Heart right ventricle (tissue), 16 donors: Measurements from ENCODE around the gene ARHGEF12. TPM values are rescaled to one million over a fixed set of nuclear protein-coding genes. Genes with fewer than 3 reads are reported as not detected.

Source experiments
- ATAC-seq, 8 donors: fragments of 200-7000 bp; cut with Tn5 transposase; one replicate each; pipeline ENCODE4 v1.9.1; 2020; ENCODE audit warnings: mild to moderate bottlenecking in 8 of 8, moderate library complexity in 8 of 8, moderate number of reproducible peaks in 1 of 8
- DNase-seq, 2 donors: peaks; one replicate each; pipeline ENCODE4 v3.0.0-alpha.2; 2020
- H3K27ac ChIP-seq, 10 donors: fragments of 200-600 bp; sonication (generic) in 2 of 10; one replicate each; pipeline versions ENCODE4 v1.5.0 to v1.8.0; 2020 to 2022; ENCODE audit warnings: mild to moderate bottlenecking in 3 of 10
- H3K27me3 ChIP-seq, 7 donors: fragments of 200-600 bp; one replicate each; pipeline ENCODE4 v1.8.0; 2021 to 2022; ENCODE audit warnings: mild to moderate bottlenecking in 2 of 7
- H3K36me3 ChIP-seq, 9 donors: fragments of 200-600 bp; sonication (generic) in 1 of 9; one replicate each; pipeline versions ENCODE4 v1.5.0 to v1.8.0; 2020 to 2022; ENCODE audit warnings: mild to moderate bottlenecking in 2 of 9
- H3K4me1 ChIP-seq, 9 donors: fragments of 200-600 bp; sonication (generic) in 1 of 9; one replicate each; pipeline versions ENCODE4 v1.5.0 to v1.8.0; 2020 to 2022; ENCODE audit warnings: mild to moderate bottlenecking in 4 of 9
- H3K4me3 ChIP-seq, 10 donors: fragments of 200-600 bp; sonication (generic) in 2 of 10; one replicate each; pipeline versions ENCODE4 v1.5.0 to v1.8.0; 2020 to 2022; ENCODE audit warnings: mild to moderate bottlenecking in 7 of 10, moderate library complexity in 2 of 10
- H3K9me3 ChIP-seq, 11 donors: fragments of 200-600 bp in 10 of 11; sonication (generic) in 2 of 11; one replicate each; pipeline versions ENCODE4 v1.5.0 to v1.8.0; 2013 to 2022; ENCODE audit warnings: mild to moderate bottlenecking in 2 of 11, control low read depth in 1 of 11, moderate library complexity in 1 of 11
- WGBS, 2 donors: extraction: QIAGEN DNeasy Blood & Tissue Kit; methylation state at CpG; one replicate each; pipeline ENCODE4 v1.1.7; 2013; ENCODE audit warnings: inconsistent platforms in 1 of 2; 5-methylcytosine and 5-hydroxymethylcytosine counted together
- intact Hi-C, 10 donors: fragments of 100-400 bp; cut with DNase I; formaldehyde crosslinking; loops; one replicate each; pipeline versions ENCODE4 v1.11.1 to v1.14.2; 2022
- polyA plus RNA-seq, 2 donors: library from polyadenylated mRNA; stranded (reverse); fragments of 200-250 nt; gene quantifications; one replicate each; pipeline ENCODE4 v1.2.3, GENCODE V29; 2013
- total RNA-seq, 10 donors: library from RNA; stranded (reverse); fragmentation: NEBNext Ultra II Directional in 3 of 10; extraction: Animal tissue kit (Norgen Biotek cat#: 25700) in 3 of 10; gene quantifications; one replicate each; pipeline versions ENCODE4 v1.2.1 to v1.2.4, GENCODE V29; 2021 to 2023
- TF ChIP-seq, protein P1 (sequence below), 9 donors: fragments of 200-600 bp; sonication (generic) in 2 of 9; IDR thresholded peaks; one replicate each; pipeline versions ENCODE4 v1.5.0 to v1.8.0; 2021 to 2022; ENCODE audit warnings: antibody characterized with exemption in 9 of 9, mild to moderate bottlenecking in 5 of 9, moderate library complexity in 1 of 9
- donor health status: Arrhythmogenic right ventricular cardiomyopathy.
- donor health status: ischemic (EF 13 %, LVEDD 7.1; RV severe dilation, severe dysfunction).
- donor health status: healthy with polysubstance abuse.
- donor health status: DM: no; HTN: yes; CAD: no.
- donor health status: DM: no; HTN: no; CAD: no.
- donor health status: ischemic (EF 25% LVEDD 6.9; RV normal size, moderate dysfunction).
- donor health status: ischemic (EF 25% LVEDD 5.7; RV mildly dilated, moderate dysfunction).
- donor health status: healthy.
- donor health status: DM: yes; HTN: yes; CAD: no.
- donor health status: Ischemic cardiomyopathy.
- donor health status: ischemic (EF 35%, LVEDD 5.7; RV mildly dilated, moderate dysfunction).
- donor health status: nonischemic (EF 11% LVEDD 7.7; RV severe dilation, severe dysfunction).
- donor health status: DM: yes; HTN: yes; CAD: no.
- donor health status: PGD.
- donor health status: ischemic (EF 29% LVEDD 5.4; RV normal size, mild dysfunction).
- donor health status: nonischemic (EF 23%, LVEDD 6.1; RV moderate dilation, normal function).

Gene ARHGEF12
- total and polyA plus RNA-seq, 12 donors: 20.0 to 155 (median 110) TPM

GRCh38 chr11:120536797-120537169, 200.6 kb downstream of the ARHGEF12 start:
- DNase-seq: no peak

DNA sequence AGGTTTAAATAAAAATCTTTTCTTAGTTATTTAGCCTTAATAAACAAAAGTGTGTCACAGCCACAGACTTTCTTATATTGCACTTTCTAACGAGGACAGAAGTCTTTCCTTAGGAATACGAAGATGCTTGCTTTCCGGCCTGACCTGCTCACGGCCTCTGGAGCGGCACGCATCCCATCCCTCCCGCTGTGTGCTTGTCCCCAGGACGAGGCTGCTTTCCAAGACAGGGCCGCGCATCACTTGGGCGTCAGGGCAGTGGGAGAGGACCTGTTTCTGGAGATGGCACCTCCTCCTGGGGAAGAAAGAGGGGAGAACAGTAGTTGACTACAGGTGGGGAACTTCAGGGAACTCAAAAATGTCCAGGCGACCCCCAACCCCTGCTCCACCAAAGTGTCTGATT, 201.8 kb downstream of the ARHGEF12 start:
- DNase-seq (no peak), ATAC-seq (no peak)
- H3K27me3 ChIP-seq: peaks cover 0 to 3% (median 0%) of the 10 kb centered on the region in 7 donors
- no peak overlapping the region for H3K27ac ChIP-seq
- H3K4me1 ChIP-seq: peaks cover 0 to 10% (median 0%) of the 10 kb centered on the region in 9 donors
- H3K36me3 ChIP-seq: no peaks in the 10 kb centered on the region
- intact Hi-C loops: no loop called here
- TF ChIP-seq, protein P1, sequence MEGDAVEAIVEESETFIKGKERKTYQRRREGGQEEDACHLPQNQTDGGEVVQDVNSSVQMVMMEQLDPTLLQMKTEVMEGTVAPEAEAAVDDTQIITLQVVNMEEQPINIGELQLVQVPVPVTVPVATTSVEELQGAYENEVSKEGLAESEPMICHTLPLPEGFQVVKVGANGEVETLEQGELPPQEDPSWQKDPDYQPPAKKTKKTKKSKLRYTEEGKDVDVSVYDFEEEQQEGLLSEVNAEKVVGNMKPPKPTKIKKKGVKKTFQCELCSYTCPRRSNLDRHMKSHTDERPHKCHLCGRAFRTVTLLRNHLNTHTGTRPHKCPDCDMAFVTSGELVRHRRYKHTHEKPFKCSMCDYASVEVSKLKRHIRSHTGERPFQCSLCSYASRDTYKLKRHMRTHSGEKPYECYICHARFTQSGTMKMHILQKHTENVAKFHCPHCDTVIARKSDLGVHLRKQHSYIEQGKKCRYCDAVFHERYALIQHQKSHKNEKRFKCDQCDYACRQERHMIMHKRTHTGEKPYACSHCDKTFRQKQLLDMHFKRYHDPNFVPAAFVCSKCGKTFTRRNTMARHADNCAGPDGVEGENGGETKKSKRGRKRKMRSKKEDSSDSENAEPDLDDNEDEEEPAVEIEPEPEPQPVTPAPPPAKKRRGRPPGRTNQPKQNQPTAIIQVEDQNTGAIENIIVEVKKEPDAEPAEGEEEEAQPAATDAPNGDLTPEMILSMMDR (IDR thresholded peaks at IDR 0.05): no peak
- no peak overlapping the region for H3K4me3 ChIP-seq
- 94 to 96% methylated on average over 12 of the region's 12 CpGs for WGBS, 2 donors
- H3K9me3 ChIP-seq: peaks cover 0 to 15% (median 6%) of the 10 kb centered on the region in 11 donors

More at GRCh38 chr11:120536797-120537169, 200.6 kb downstream of the ARHGEF12 start:
- WGBS, 2 donors: 92% methylated on average over 11 of the region's 11 CpGs
- ATAC-seq: no peak
- Histone ChIP-seq H3K36me3 (no peaks in the 10 kb centered on the region), H3K27ac (no peak overlapping the region), H3K9me3 (peaks cover 0 to 8% (median 3%) of the 10 kb centered on the region in 11 donors), H3K4me1 (peaks cover 0 to 10% (median 2%) of the 10 kb centered on the region in 9 donors), H3K27me3 (peaks cover 0 to 6% (median 0%) of the 10 kb centered on the region in 7 donors), H3K4me3 (no peak overlapping the region)
- TF ChIP-seq, protein P1 (IDR thresholded peaks at IDR 0.05): no peak
- intact Hi-C loops: no loop called here

- H3K27me3 ChIP-seq: no peaks in the 10 kb centered on the region
- H3K4me3 ChIP-seq: no peak overlapping the region
- no peaks in the 10 kb centered on the region for H3K36me3 ChIP-seq
- DNase-seq: no peak
- intact Hi-C loops: no loop called here
- TF ChIP-seq, protein P1 (IDR thresholded peaks at IDR 0.05): no peak
- 84 to 92% methylated on average over 2 of the region's 2 CpGs for WGBS, 2 donors
- no peak overlapping the region for H3K27ac ChIP-seq
- peaks cover 0 to 16% (median 0%) of the 10 kb centered on the region in 9 donors for H3K4me1 ChIP-seq
- ATAC-seq: no peak
- peaks cover 0 to 15% (median 6%) of the 10 kb centered on the region in 11 donors for H3K9me3 ChIP-seq
Observed at GRCh38 chr11:120538707-120539106, 202.5 kb downstream of the ARHGEF12 start.

Other genes starting within 250 kb of the ARHGEF12 start
- under 1 TPM in 2 of 10 donors, not detected in 8; 0.30 to 0.64 TPM for gene TRIM29, start 198.3 kb upstream of the ARHGEF12 start, total RNA-seq
- gene TRIM29, start 198.3 kb upstream of the ARHGEF12 start, polyA plus RNA-seq: under 1 TPM in 1 of 2 donors, not detected in 1; 0.17 TPM
- gene OAF, start 125.4 kb upstream of the ARHGEF12 start, total RNA-seq: 10 to 100 TPM in 7 of 10 donors, 1 to 10 TPM in 3; 8.4 to 41.6 (median 13.8) TPM
- gene OAF, start 125.4 kb upstream of the ARHGEF12 start, polyA plus RNA-seq: 10 to 100 TPM; 20.2 to 40.5 TPM
- gene POU2F3, start 96.3 kb upstream of the ARHGEF12 start, total RNA-seq: under 1 TPM in 1 of 10 donors, not detected in 9; 0.15 TPM
- gene POU2F3, start 96.3 kb upstream of the ARHGEF12 start, polyA plus RNA-seq: under 1 TPM in 1 of 2 donors, not detected in 1; 0.03 TPM
- gene TLCD5, start 11.1 kb upstream of the ARHGEF12 start, total RNA-seq: 10 to 100 TPM in 5 of 10 donors, 1 to 10 TPM in 5; 7.4 to 14.5 (median 10.7) TPM
- 10 to 100 TPM in 1 of 2 donors, 1 to 10 TPM in 1; 4.1 to 12.4 TPM for gene TLCD5, start 11.1 kb upstream of the ARHGEF12 start, polyA plus RNA-seq
- gene GRIK4, start 175.3 kb downstream of the ARHGEF12 start, total RNA-seq: under 1 TPM in 5 of 10 donors, not detected in 5; 0.12 to 0.85 (median 0.46) TPM
- under 1 TPM in 1 of 2 donors, not detected in 1; 0.01 TPM for gene GRIK4, start 175.3 kb downstream of the ARHGEF12 start, polyA plus RNA-seq